ENCODE results near the gene YPEL1.

GRCh38 chr22:21708960-21709359, 26.6 kb downstream of the YPEL1 start:
- no peak for TF ChIP-seq EZH2 (IDR thresholded peaks at IDR 0.05)
- no peak for TF ChIP-seq POLR2AphosphoS5 (IDR thresholded peaks at IDR 0.05; ENCODE audit: borderline replicate concordance, low read depth, low read length)
